ENCODE results near the gene PRKCA.

DNA sequence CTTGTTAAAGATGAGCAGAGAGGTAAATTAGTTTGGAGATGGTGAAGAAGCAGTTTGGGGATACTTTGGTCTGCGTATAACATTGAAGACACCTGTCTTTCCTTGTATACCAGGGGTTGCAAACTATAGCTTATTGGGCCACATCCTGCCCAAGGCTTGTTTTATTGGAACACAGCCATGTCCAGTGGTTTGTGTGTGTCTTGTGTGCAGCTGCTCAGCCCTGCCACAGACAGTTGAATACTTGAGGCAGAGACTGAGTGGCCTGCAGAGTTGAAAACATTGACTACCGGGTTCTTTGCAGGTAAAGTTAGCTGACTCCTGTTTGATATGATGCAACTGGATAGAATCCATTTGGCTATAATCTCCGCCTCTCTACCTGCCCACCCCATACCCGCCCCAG lies 224.4 kb downstream of the PRKCA start:
- TF ChIP-seq YY1 (IDR thresholded peaks at IDR 0.05; ENCODE audit: low read depth): no peak
- TF ChIP-seq TAF1 (IDR thresholded peaks at IDR 0.05; ENCODE audit: low read depth): no peak
- TF ChIP-seq CREB1 (IDR thresholded peaks at IDR 0.05; ENCODE audit: low read depth): no peak
